ENCODE data around the gene TBATA. TPM values are rescaled to one million over a fixed set of nuclear protein-coding genes. Genes with fewer than 3 reads are reported as not detected.
A peak's percentile ranks its signal among the peaks of the same experiment; 100 is the strongest.

Gene TBATA
- polyA plus RNA-seq, 1 donor, result not detected

DNA sequence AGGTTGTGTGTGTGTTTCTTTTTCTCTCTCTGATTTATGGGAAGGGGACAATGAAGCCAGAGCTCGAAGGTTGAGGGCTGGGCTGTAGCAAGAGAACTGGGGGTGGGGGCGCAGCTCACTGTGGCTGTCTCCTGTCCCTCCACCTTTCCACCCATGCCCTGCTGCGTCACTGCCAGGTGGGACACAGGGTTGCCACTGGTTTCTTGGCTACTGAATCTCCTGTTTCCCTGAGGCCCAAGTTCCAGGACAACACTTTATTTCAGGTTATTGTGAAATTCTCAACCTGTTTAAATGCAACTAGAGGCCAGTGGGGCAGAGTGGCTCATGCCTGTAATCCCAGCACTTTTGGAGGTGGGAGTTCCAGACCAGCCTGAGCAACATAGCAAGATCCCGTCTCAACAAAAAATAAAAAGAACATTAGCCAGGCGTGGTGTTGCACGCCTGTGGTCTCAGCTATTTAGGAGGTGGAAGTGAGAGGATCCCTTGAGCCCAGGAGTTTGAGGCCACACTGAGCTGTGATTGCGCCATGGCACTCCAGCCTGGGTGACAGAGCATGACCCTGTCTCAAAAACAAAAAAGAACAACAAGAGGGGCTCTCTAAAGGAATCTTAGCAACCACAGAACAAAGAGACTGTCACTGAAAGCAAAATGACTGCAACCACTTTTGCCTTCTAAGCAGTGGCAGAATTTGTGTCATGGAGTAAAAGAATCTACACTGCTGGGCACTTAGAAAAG is 22.6 kb downstream of the TBATA start:
- DNase-seq (ENCODE audit: low read depth), result no peak

DNA sequence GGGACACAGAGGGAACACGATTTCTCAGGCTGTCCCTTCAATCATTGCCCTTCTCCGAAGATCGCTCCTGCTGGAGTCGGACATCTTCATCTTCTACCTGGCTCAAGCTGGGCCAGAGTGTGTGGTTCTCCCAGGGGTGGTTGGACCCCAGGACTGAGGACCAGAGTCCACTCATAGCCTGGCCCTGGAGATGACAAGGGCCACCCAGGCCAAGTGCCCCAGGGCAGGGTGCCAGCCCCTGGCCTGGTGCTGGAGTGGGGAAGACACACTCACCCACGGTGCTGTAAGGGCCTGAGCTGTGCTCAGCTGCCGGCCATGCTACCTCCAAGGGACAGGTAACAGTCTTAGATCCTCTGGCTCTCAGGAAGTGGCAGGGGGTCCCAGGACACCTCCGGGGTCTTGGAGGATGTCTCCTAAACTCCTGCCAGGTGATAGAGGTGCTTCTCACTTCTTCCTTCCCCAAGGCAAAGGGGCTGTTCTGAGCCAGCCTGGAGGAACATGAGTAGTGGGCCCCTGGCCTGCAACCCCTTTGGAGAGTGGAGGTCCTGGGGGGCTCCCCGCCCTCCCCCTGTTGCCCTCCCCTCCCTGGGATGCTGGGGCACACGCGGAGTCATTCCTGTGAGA is 23.3 kb downstream of the TBATA start:
- DNase-seq (ENCODE audit: low read depth), result no peak

- no peak for DNase-seq (ENCODE audit: low read depth)
These were observed 24.1 kb downstream of the TBATA start for GRCh38 chr10:70761031-70761601.

- DNase-seq (ENCODE audit: low read depth), result no peak
These were observed 24.8 kb downstream of the TBATA start for GRCh38 chr10:70760271-70760787.

GRCh38 chr10:70759781-70760180 is 25.4 kb downstream of the TBATA start:
- DNase-seq (ENCODE audit: low read depth), result no peak

DNA sequence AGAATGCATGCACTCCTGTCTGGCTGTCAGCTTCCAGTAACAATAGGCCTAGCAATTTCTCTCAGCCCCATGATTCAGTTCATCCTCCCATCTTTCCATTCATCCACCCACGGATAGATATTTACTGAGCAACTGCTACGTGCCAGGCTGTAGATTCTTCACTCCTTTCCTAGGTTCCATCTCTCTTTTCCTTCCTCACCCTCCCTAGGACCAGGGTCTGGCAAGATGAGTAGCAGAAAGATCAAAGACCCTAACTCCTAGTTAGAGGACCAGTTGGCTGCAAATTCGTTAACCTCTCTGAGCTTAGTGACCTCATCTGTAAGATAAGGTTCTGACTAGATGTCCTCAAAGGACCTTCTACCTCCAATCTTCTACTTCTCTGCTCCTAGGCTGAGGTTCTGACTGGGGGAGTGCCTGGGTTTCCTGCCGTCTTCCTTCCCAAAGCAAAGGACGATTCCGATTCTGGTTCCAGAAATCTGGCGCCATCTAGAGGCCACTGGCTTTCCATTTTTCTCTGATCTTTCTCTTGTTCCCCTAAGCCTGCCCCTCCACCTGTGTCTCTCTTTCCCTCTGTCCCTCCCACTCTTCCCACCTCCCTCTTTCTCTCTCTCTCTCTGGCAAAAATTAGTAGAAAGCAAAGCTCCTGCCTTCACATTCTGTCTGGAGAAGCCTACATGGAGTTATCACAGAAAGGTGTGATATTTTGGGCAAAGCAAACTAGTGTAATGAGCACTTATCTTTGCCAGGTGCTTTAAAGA is 26.2 kb downstream of the TBATA start:
- DNase-seq (ENCODE audit: low read depth), result peak; percentile 60

DNA sequence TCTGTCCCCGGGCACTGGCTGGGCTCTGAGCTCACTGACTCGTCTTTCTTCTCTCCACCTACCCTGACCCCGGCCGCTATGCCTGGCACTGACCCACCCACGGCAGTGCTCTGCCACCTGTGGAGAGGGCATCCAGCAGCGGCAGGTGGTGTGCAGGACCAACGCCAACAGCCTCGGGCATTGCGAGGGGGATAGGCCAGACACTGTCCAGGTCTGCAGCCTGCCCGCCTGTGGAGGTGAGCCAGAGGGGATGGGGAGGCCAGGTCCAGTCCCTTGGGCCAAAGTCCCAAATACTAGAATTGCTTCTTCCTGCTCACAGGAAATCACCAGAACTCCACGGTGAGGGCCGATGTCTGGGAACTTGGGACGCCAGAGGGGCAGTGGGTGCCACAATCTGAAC is 27.3 kb downstream of the TBATA start:
- DNase-seq (ENCODE audit: low read depth), result no peak

DNA sequence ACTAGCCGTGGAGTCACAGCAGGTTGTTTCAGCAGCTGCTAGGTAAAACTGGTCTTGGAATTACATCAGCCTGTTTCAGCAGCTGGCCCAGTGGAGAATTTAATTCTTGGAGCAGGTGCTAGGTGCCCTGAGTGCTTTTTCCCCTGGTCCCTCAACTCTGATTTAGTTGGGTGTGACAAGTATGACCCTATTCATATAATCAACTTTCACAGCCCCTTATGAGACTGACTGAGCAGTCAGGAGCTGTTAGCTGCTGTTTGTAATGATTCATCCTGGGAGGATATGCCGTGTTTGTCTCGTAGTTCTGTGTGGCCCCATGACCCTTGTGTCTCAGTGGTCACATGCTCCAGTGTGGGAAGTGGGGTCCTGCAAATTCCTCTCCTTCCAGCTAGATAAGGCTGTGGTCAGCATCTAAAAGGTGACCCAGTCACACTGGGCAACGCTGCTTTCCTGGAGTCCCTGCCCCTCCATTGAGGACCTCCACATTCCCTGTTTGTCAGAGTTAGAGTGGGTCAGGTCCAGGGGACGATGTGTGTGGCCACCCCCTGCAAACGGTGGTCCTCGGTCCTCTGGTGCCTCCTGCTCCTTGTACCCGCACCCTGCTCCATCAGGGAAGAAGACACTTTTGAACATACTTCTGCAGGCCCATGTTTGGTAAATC is 28.3 kb downstream of the TBATA start:
- no peak for DNase-seq (ENCODE audit: low read depth)

DNA sequence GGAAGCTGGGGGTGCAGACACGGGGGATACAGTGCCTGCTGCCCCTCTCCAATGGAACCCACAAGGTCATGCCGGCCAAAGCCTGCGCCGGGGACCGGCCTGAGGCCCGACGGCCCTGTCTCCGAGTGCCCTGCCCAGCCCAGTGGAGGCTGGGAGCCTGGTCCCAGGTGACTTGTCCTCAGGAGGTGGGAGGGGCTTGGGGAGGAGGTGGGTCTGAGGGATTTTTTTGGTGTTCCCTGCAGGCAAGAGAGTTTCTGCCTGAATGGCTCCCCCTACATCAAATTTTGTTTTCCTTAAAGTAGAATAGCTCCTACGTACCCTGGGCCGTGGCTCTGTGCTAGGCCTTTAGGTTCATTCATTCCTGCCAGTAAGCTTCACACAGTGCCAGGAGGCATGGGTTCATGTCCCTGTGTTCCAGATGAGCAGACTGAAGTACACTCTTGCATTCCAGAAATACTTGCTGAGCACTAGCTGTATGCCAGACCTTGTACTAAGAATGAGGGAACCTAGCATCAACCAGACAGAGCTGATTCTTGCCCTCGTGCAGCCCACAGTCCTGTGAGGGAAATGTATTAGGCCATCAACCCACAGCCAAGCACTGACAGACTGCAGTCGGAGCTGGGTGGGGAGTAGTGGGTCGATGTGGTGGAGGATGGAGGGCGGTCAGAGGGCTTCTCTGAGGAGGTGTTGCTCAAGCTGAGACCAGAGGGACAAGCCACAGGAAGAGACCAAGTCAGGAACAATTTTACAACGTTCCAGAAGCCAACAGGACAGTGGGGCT is 31.1 kb downstream of the TBATA start:
- DNase-seq (ENCODE audit: low read depth), result no peak

DNA sequence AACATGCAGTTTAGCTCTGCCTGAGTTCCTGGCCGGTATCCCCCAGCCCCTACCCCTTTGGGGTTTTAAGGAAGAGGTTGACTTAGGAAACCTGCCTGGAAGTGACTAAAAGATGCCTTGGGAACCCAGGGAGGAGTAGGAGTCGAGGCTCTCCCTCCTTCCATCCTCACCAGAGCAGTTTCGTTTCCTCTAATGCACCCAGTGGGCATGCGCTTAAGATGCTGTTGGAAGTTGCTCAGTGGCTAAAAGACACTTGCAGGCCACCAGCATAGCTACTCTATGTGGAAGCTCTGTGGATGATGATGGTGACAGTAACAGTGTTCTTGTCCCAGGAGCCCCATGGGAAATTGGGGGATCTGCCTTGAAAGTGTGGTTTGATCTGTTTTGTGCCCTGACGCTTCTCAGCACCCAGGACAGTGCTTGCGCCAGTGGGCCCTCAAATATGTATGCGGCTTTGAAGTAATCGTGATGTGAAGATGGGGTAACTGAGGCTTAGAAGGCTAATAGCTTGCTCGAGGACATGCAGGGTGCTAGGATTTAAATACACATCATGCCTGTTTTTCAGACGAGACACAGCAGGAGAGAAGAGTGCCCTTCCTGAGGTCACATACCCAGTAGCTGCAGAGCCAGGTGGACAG is 32.0 kb downstream of the TBATA start:
- DNase-seq (ENCODE audit: low read depth), result no peak

DNA sequence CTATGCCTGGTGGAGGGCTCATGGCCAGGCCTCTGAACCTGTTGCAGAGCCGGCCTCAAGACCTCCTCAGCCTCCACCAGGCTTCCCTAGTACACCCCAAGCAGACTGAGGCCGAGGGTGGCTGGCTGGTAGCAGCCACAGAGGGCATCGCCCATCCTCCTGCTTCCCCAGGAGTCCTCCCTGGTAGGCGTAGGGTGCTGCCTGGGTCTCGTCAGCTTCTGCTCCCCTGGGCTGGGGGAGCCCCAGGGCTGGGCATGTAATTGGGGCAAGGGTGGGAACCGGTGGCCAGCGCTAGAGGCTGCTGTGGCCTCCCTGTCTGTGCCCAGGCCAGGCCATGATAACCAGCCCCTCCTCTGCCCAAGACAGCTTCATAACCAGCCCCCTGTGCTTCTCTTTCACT is 32.6 kb downstream of the TBATA start:
- no peak for DNase-seq (ENCODE audit: low read depth)

DNA sequence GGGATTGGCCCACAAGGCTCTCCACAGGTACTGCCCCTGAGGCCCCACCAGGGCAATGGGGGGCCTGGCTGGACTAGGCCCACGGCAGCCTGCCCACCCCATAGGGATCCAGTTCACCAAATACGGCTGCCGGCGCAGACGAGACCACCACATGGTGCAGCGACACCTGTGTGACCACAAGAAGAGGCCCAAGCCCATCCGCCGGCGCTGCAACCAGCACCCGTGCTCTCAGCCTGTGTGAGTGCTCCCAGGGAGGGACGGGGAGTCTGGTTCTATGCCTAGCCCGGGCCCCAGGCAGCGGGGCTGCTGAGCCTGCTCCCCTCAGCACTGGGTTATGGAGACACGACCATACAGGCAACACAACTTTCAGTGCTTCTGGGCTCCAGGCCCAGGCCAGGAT is 33.2 kb downstream of the TBATA start:
- no peak for DNase-seq (ENCODE audit: low read depth)

DNA sequence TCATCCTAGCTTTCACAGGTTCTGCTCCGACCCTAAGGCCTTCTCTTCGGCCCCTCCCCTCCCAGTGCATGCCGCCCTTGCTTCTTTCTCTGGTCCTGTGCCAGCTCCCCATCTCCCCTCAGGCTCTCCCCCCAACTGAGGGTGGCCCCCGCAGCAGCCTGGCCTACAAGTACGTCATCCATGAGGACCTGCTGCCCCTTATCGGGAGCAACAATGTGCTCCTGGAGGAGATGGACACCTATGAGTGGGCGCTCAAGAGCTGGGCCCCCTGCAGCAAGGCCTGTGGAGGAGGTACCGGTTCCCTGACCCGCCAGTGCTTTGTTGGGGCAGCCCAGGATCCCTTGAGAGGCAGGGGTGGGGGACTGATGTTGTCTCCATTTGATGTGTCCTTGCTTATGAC is 33.8 kb downstream of the TBATA start:
- DNase-seq (ENCODE audit: low read depth), result no peak

DNA sequence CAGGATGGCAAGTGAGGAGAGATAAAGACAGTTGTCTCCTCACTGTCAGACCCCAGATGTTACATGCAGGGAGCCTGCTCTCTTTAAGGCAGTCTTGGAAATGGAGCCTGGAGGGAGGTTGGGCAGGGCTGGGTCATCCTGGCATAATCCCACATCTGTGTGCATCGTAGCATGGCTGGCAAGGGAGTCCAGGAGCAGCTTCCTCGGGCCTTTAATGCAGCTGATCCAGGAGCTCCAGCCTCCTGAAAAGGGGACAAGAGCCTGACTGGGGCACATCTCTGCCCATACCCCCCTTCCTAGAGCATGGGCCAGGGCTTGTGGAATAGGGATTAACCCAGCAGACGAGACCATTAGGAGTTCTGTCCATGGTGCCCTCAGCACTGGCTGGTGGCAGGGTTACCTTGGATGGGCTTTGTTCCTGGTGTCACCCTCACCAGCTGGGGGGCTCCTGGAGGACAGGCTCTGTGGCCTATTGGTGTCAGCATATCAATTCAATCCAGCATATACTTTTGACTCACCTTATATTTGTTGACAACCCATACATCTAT is 34.9 kb downstream of the TBATA start:
- no peak for DNase-seq (ENCODE audit: low read depth)

GRCh38 chr10:70749756-70750155 is 35.4 kb downstream of the TBATA start:
- DNase-seq (ENCODE audit: low read depth), result no peak

- no peak for DNase-seq (ENCODE audit: low read depth)
These were observed 36.2 kb downstream of the TBATA start for GRCh38 chr10:70748801-70749573.

GRCh38 chr10:70748305-70748704 is 36.9 kb downstream of the TBATA start:
- DNase-seq (ENCODE audit: low read depth), result no peak

DNA sequence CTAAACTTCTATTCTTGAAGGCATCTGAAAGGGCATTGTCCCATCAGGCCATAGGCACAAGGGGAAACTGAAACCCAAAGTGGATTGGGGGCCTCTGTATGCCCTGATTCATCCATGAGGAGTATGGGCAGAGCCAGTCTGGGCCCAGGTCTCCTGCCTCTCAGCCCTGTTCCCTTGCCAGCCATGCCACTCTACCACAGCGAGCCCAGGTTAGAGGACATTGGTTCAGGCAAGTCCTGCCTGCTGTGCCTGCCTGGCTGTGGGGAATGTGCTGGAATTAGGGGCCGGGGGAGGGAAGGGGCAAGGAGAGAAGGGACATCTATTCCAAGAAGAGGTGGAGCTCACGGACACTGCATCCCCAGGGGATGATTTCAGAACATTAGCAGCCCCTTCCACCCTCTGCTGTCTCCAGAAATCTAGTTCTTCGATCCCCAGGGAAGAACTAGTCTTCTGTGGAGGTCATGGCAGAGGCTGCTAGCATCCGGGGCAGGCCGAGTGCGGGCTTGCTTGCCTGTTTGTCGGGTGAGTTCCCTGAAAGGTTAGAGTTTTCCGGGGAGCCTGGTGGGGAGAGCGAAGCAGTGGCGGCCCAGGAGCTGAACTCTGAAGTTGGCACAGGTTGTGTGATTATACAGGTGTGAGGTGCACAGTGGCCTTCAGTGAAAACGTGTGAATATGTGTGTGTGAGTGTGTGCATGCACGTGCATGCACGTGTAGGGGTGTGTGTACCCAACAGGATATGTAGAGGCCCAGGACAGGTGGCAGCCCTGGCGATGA is 37.8 kb downstream of the TBATA start:
- no peak for DNase-seq (ENCODE audit: low read depth)

GRCh38 chr10:70745555-70745954 is 39.6 kb downstream of the TBATA start:
- no peak for DNase-seq (ENCODE audit: low read depth)
